GM19468 (cell line): ENCODE measurements around the gene OLFML2A.
"Not testable (repeated sequence)": the region's sequence is repeated elsewhere in the genome, so short reads cannot be mapped to it uniquely, and the experiment has no call there.

Experiments
- ATAC-seq: cut with Tn5 transposase; IDR thresholded peaks from one replicate; pipeline ENCODE4 v1.9.1; 2021; ENCODE audit warnings: mild to moderate bottlenecking, moderate library complexity, moderate number of reproducible peaks; ENCODE audit not compliant: unreplicated experiment; ENCODE audit errors: extremely low read depth

Gene OLFML2A

GRCh38 chr9:124814164-124814535, 37.2 kb downstream of the OLFML2A start:
- no peak for ATAC-seq

- ATAC-seq: no peak
These were observed 38.7 kb downstream of the OLFML2A start for GRCh38 chr9:124815601-124816000.

- no peak for ATAC-seq
These were observed 41.7 kb downstream of the OLFML2A start for GRCh38 chr9:124818431-124819281.

- no peak for ATAC-seq
These were observed 44.0 kb downstream of the OLFML2A start for GRCh38 chr9:124820698-124821623.

- ATAC-seq: no peak
These were observed 51.8 kb downstream of the OLFML2A start for GRCh38 chr9:124828489-124829333.

- no peak for ATAC-seq
These were observed 52.4 kb downstream of the OLFML2A start for GRCh38 chr9:124829334-124829669.

- no peak for ATAC-seq
These were observed 53.7 kb downstream of the OLFML2A start for GRCh38 chr9:124830593-124830992.

GRCh38 chr9:124831642-124832364, 54.9 kb downstream of the OLFML2A start:
- ATAC-seq: no peak

- no peak for ATAC-seq
These were observed 57.7 kb downstream of the OLFML2A start for GRCh38 chr9:124834591-124834990.

GRCh38 chr9:124835026-124835557, 58.2 kb downstream of the OLFML2A start:
- no peak for ATAC-seq

GRCh38 chr9:124838132-124838531, 61.2 kb downstream of the OLFML2A start:
- not testable (repeated sequence) for ATAC-seq

- ATAC-seq: not testable (repeated sequence)
These were observed 61.8 kb downstream of the OLFML2A start for GRCh38 chr9:124838567-124839275.

GRCh38 chr9:124839612-124840299, 62.8 kb downstream of the OLFML2A start:
- ATAC-seq: no peak

GRCh38 chr9:124840300-124840833, 63.4 kb downstream of the OLFML2A start:
- ATAC-seq: no peak

GRCh38 chr9:124841075-124841821, 64.3 kb downstream of the OLFML2A start:
- ATAC-seq: no peak

GRCh38 chr9:124843456-124844034, 66.6 kb downstream of the OLFML2A start:
- no peak for ATAC-seq

- no peak for ATAC-seq
These were observed 67.4 kb downstream of the OLFML2A start for GRCh38 chr9:124844291-124844690.
